ENCODE results near the gene ZNF76. TPM values are rescaled to one million over a fixed set of nuclear protein-coding genes. Genes with fewer than 3 reads are reported as not detected.

Gene ZNF76
- total and polyA plus RNA-seq, 2 of the 13 experiments (the other 11 are each of a cell fraction or from before 2014, with no cell fraction given), result 13.2 to 26.4 TPM

DNA sequence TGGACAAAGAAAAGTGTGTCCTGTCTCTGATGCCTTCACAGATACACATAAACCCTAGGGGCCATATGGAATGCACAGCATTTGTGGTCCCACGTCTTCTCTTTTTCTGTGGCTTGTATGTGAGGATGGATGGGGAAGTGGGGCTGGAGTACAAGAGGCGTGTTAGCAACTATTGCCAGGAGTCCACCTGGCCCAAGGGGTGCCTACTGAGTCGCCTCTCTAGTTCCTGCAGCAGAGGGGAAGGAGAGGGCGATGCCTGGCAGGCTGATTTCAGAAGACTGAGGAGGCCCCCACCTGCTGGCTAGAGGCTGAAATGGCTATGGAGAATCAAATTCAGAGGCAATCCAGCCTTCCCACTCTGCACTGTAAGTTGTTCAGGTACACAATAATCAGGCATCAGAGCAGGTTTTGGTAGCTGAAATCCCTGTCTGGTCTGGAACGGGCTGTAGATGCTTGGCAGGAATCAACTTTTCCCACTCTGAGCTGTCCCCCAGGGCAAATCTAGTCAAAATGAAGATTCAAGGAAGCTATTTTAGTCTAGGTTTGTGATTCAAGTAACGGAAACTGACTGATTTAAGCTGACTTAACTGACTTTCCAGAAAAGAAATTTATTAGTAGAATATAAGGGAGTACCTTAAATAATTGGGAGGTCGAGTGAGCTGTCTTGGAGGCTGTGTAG, 68.0 kb downstream of the ZNF76 start (continued):
- TF ChIP-seq, protein P1, sequence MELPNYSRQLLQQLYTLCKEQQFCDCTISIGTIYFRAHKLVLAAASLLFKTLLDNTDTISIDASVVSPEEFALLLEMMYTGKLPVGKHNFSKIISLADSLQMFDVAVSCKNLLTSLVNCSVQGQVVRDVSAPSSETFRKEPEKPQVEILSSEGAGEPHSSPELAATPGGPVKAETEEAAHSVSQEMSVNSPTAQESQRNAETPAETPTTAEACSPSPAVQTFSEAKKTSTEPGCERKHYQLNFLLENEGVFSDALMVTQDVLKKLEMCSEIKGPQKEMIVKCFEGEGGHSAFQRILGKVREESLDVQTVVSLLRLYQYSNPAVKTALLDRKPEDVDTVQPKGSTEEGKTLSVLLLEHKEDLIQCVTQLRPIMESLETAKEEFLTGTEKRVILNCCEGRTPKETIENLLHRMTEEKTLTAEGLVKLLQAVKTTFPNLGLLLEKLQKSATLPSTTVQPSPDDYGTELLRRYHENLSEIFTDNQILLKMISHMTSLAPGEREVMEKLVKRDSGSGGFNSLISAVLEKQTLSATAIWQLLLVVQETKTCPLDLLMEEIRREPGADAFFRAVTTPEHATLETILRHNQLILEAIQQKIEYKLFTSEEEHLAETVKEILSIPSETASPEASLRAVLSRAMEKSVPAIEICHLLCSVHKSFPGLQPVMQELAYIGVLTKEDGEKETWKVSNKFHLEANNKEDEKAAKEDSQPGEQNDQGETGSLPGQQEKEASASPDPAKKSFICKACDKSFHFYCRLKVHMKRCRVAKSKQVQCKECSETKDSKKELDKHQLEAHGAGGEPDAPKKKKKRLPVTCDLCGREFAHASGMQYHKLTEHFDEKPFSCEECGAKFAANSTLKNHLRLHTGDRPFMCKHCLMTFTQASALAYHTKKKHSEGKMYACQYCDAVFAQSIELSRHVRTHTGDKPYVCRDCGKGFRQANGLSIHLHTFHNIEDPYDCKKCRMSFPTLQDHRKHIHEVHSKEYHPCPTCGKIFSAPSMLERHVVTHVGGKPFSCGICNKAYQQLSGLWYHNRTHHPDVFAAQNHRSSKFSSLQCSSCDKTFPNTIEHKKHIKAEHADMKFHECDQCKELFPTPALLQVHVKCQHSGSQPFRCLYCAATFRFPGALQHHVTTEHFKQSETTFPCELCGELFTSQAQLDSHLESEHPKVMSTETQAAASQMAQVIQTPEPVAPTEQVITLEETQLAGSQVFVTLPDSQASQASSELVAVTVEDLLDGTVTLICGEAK (IDR thresholded peaks at IDR 0.05), result no peak
- TF ChIP-seq, protein P1 (CRISPR knock-in tag; IDR thresholded peaks at IDR 0.05), result no peak
- TF ChIP-seq HDAC1 (CRISPR knock-in tag; IDR thresholded peaks at IDR 0.05) (0 out of 2 replicates have a peak, but pooled peaks have one; percentile 7), ZNF589 (CRISPR knock-in tag; conservative IDR thresholded peaks at IDR 0.05) (no peak), HIC2 (CRISPR knock-in tag; IDR thresholded peaks at IDR 0.05; ENCODE audit: low read depth) (no peak), DNMT3B (CRISPR knock-in tag; conservative IDR thresholded peaks at IDR 0.05) (no peak), TBX3 (IDR thresholded peaks at IDR 0.05; ENCODE audit: borderline replicate concordance) (no peak), MBD4 (IDR thresholded peaks at IDR 0.05; ENCODE audit: borderline replicate concordance, low read length) (no peak), ZC3H4 (CRISPR knock-in tag; IDR thresholded peaks at IDR 0.05; ENCODE audit: borderline replicate concordance) (no peak), ZNF567 (CRISPR knock-in tag; IDR thresholded peaks at IDR 0.05; ENCODE audit: borderline replicate concordance) (no peak), ZFAT (CRISPR knock-in tag; conservative IDR thresholded peaks at IDR 0.05) (no peak), ZNF768 (CRISPR knock-in tag; IDR thresholded peaks at IDR 0.05) (no peak; the same call in 1 of the 2 replicates), REL (CRISPR knock-in tag; conservative IDR thresholded peaks at IDR 0.05) (no peak), ZC3H13 (CRISPR knock-in tag; IDR thresholded peaks at IDR 0.05) (no peak), ZNF501 (CRISPR knock-in tag; IDR thresholded peaks at IDR 0.05) (peak; percentile 45; the same call in 1 of the 2 replicates), ZNF629 (CRISPR knock-in tag; conservative IDR thresholded peaks at IDR 0.05) (no peak), FOXC1 (CRISPR knock-in tag; IDR thresholded peaks at IDR 0.05; ENCODE audit: borderline replicate concordance) (peak; percentile 46; the same call in 1 of the 2 replicates), ZNF460 (CRISPR knock-in tag; IDR thresholded peaks at IDR 0.05; ENCODE audit: borderline replicate concordance) (no peak), NRL (CRISPR knock-in tag; IDR thresholded peaks at IDR 0.05; ENCODE audit: borderline replicate concordance) (no peak)
